Right atrium auricular region (tissue), 2 donors: ENCODE data around the gene TTC39A. TPM values are rescaled to one million over a fixed set of nuclear protein-coding genes. Genes with fewer than 3 reads are reported as not detected.

ENCODE experiments used
- DNase-seq: peaks from one replicate; pipeline ENCODE4 v3.0.0-alpha.2; 2019; ENCODE audit warnings: low spot score
- H3K27ac ChIP-seq, 2 donors: fragments of 200-600 bp; sonication (generic); 1 replicate in 1 of 2; 2 replicates in 1 of 2; pipeline ENCODE4 v1.5.1; 2016 to 2019
- H3K27me3 ChIP-seq, 2 donors: fragments of 200-600 bp; sonication (generic); one replicate each; pipeline versions ENCODE4 v1.5.1 to v1.6.0; 2017 to 2019
- H3K36me3 ChIP-seq: fragments of 200-600 bp; sonication (generic); one replicate; pipeline ENCODE4 v1.5.1; 2016
- H3K4me1 ChIP-seq, 2 donors: fragments of 200-600 bp; sonication (generic); one replicate each; pipeline versions ENCODE4 v1.5.1 to v1.6.0; 2017 to 2019
- H3K4me3 ChIP-seq, 2 donors: fragments of 200-600 bp; sonication (generic); 1 replicate in 1 of 2; 2 replicates in 1 of 2; pipeline ENCODE4 v1.5.1; 2017 to 2019; ENCODE audit warnings: mild to moderate bottlenecking in 1 of 2, moderate library complexity in 1 of 2
- H3K9me3 ChIP-seq, 2 donors: fragments of 200-600 bp; sonication (generic); one replicate each; pipeline ENCODE4 v1.5.1; 2019
- CTCF ChIP-seq, 2 donors: fragments of 200-600 bp; sonication (generic); IDR thresholded peaks; one replicate each; pipeline ENCODE4 v1.5.1; 2019; ENCODE audit warnings: antibody characterized with exemption in 2 of 2
- total RNA-seq, 2 donors: library from RNA; depleted of rRNA; stranded (reverse); fragments of >200 nt; gene quantifications; one replicate each; pipeline ENCODE4 v1.1.0, GENCODE V29; 2016

The TTC39A gene
- total RNA-seq, 2 donors from 2014 or later: 14.9 to 33.7 TPM

GRCh38 chr1:51344276-51344601 lies 13.9 kb upstream of the TTC39A start:
- Histone ChIP-seq H3K4me3 (no peak overlapping the region), H3K27ac (no peak overlapping the region), H3K36me3 (no peaks in the 10 kb centered on the region)

GRCh38 chr1:51343624-51344023 lies 13.3 kb upstream of the TTC39A start:
- Histone ChIP-seq H3K36me3 (no peaks in the 10 kb centered on the region), H3K9me3 (no peaks in the 10 kb centered on the region), H3K27ac (no peak overlapping the region), H3K27me3 (peaks cover 0 to 7% of the 10 kb centered on the region in 2 donors), H3K4me1 (peaks cover 0 to 12% of the 10 kb centered on the region in 2 donors), H3K4me3 (no peak overlapping the region)
- no peak for TF ChIP-seq CTCF (IDR thresholded peaks at IDR 0.05)
- no peak for DNase-seq

More at GRCh38 chr1:51344276-51344601, 13.9 kb upstream of the TTC39A start:
- Histone ChIP-seq H3K9me3 (no peaks in the 10 kb centered on the region), H3K4me1 (peaks cover 0 to 12% of the 10 kb centered on the region in 2 donors), H3K27me3 (peaks cover 0 to 7% of the 10 kb centered on the region in 2 donors)
- TF ChIP-seq CTCF (IDR thresholded peaks at IDR 0.05): no peak
- DNase-seq: no peak

GRCh38 chr1:51342591-51343206 lies 12.3 kb upstream of the TTC39A start:
- H3K27ac ChIP-seq: no peak overlapping the region
- no peaks in the 10 kb centered on the region for H3K9me3 ChIP-seq
- no peaks in the 10 kb centered on the region for H3K36me3 ChIP-seq
- H3K4me3 ChIP-seq: no peak overlapping the region
- no peak for TF ChIP-seq CTCF (IDR thresholded peaks at IDR 0.05)
- DNase-seq: no peak
- peaks cover 0 to 7% of the 10 kb centered on the region in 2 donors for H3K27me3 ChIP-seq
- H3K4me1 ChIP-seq: peaks cover 0 to 12% of the 10 kb centered on the region in 2 donors

- Histone ChIP-seq H3K27ac (no peak overlapping the region), H3K4me3 (no peak overlapping the region), H3K27me3 (peaks cover 0 to 7% of the 10 kb centered on the region in 2 donors), H3K36me3 (no peaks in the 10 kb centered on the region), H3K4me1 (peaks cover 0 to 12% of the 10 kb centered on the region in 2 donors), H3K9me3 (no peaks in the 10 kb centered on the region)
- no peak for TF ChIP-seq CTCF (IDR thresholded peaks at IDR 0.05)
- no peak for DNase-seq
Measured at GRCh38 chr1:51341876-51342496, 11.6 kb upstream of the TTC39A start.

GRCh38 chr1:51340380-51340779 lies 10.0 kb upstream of the TTC39A start:
- DNase-seq: no peak
- Histone ChIP-seq H3K4me3 (no peak overlapping the region), H3K4me1 (peaks cover 0 to 11% of the 10 kb centered on the region in 2 donors), H3K36me3 (no peaks in the 10 kb centered on the region), H3K27ac (no peak overlapping the region), H3K9me3 (no peaks in the 10 kb centered on the region), H3K27me3 (peaks cover 0 to 7% of the 10 kb centered on the region in 2 donors)
- no peak for TF ChIP-seq CTCF (IDR thresholded peaks at IDR 0.05)
